IPS-18c (cell line): ENCODE results near the gene CRISPLD2.
"Not testable (repeated sequence)": the region's sequence is repeated elsewhere in the genome, so short reads cannot be mapped to it uniquely, and the experiment has no call there.

Experiments used
- H3K4me3 ChIP-seq: 2 replicates; pipeline ENCODE4 v1.7.0; 2013; ENCODE audit warnings: low read depth, mild to moderate bottlenecking, low read length, moderate library complexity; ENCODE audit not compliant: insufficient read depth
- H3K9me3 ChIP-seq: one replicate; pipeline ENCODE4 v1.6.1; 2013; ENCODE audit warnings: mild to moderate bottlenecking, low read length, moderate library complexity; ENCODE audit not compliant: control insufficient read depth, insufficient read depth

CRISPLD2 gene

DNA sequence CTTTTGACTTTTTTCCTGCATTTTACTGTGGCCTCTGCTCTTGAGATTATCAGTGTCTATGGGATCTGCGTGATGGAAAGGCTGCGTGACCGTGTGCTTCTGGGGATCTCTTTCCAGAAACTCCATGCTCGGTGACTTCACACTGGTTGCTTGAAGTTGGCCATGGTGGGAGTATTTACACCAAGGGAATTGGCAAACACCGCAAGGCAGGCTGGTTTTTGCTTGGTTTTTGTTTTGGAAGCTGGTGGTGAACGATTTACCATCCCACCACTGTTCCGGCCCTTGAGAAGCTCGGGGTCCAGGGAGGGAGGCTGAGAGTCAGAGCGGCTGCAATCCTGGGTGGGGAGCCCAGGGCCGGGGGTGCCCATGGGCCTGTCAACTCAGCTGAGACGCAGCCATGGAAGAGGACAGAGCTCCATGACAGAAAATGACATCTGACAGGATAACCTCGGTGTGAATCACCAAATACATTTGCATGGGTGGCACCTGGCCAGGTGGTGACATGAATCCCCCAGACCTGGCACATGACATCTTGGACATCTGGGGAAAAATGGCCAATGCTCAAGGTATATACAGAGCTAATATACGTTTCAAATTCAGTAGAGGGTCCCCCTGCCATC is 11.1 kb downstream of the CRISPLD2 start:
- H3K9me3 ChIP-seq = peaks cover 2% of the 10 kb centered on the region

DNA sequence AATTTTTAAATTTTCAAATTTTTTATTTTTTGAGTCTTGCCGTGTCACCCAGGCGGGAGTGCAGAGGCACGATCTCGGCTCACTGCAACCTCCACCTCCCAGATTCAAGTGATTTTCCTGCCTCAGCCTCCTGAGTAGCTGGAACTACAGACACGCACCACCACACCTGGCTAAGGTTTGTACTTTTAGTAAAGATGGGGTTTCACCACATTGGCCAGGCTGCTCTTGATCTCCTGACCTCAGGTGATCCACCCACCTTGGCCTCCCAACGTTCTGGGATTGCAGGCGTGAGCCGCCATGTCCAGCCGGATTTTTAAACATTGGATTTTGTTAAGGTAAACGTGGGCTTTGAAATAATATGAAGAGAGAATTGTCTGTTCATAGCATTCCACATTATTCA is 11.9 kb downstream of the CRISPLD2 start:
- H3K4me3 ChIP-seq, H3K9me3 ChIP-seq: not testable (repeated sequence)

More for the DNA sequence above, 11.1 kb downstream of the CRISPLD2 start:
- no peak overlapping the region for H3K4me3 ChIP-seq

DNA sequence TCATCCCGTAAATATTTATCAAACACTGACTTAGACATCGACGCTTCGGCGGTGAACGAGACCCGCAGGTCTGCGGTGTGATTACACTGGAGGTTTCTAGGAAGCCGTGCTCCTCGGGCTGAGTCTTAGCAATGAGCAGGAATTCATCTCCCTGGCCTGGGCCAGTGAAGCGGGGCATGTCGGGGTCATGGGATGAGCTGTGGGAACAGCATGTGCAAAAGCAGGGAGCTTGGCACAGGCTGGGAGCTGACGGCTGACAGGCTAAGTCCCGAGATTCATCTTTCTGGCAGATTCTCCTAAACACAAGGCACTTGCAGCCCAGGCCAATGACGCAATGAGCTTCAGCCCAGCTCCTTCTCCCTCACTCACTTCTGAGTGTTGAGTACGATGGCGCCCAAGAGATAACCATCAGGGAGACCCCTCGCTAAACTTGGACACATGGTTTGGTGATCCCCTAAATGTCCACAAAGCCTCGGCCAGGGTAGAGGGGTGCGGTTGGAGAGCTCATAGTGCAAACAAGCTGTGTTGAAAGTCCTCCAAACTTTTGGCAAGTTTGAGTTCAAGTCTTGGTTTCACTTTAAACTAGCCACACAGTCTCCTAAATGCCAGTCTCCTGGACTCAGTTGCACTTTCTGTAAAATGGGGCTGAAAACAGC is 12.8 kb downstream of the CRISPLD2 start:
- Histone ChIP-seq H3K4me3 (no peak overlapping the region), H3K9me3 (peaks cover 2% of the 10 kb centered on the region)

DNA sequence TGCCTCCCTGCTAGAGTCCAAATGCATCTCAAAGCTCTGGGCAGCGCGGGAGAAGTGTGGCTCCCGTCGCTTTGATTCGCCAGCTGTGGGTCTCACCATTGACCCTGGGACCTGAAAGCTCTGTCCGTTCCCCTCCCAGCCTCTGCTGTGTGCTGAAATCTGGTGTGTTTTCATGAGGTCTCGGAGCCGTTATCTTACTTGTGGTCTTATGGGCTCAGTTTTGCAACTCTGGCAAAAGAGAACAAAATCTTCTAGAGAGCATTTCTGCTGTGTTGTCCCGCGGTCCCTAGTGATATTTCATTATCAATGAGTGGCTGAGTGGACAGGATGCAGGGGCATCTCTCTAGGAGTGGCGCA is 13.3 kb downstream of the CRISPLD2 start:
- H3K4me3 ChIP-seq = no peak overlapping the region
- peaks cover 2% of the 10 kb centered on the region for H3K9me3 ChIP-seq

DNA sequence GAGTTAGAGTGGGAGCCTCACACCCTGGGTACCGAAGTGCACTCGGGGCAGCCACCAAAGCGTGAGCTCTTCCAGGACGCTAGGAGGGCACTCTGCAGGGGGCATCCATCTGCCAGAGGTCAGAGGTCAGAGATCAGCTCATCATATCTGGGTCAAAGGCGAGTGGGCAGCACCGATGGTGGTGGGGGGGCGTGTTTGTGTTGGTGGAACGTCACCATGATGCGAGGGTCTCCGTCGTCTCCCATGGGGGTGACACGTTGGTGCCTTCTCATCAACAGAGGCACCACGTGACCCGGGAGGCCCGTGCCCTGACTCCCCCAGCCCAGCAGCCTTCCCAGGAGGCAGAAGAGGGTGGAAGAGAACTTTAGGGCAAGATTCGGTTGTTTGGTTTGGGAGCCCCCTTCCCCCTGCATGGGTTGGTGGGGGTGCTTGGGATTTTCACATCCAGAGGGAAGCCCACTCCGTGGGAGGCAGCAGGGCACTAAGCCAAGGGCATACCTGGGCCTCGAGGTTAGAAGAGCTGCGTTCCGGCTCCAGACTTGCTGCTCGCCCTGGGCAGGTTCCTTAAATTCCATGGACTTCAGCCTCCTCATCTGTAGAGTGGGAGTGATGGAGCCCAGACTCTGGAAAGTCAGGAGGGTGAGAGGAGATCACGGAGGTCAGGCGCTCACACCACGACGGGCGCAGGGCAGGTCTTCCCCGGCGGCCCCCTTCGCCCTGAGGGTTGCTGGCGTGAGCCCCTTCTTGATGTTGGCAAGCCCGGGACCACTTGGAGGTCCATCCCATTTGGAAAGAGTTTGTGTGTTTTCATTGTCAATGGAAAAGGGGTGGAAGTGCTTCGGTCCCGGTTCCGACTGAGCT is 14.0 kb downstream of the CRISPLD2 start:
- no peak overlapping the region for H3K4me3 ChIP-seq

DNA sequence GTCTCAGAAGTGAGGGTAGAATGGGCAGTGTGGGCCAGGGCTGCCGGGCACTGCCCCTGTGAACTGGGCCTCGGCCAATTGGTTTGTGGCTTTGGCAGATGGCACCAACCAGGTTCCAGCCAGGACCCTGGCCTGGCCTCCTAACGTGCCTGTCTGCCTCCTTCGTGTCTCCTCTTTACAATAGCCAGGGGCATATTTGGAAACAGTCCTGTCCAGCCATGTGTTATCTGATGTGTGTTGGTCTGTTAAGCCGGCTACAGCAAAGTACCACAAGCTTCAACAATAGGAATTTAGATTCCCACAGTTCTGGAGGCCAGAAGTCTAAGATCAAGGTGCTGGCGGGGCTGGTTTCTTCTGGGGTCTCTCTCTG is 14.6 kb downstream of the CRISPLD2 start:
- Histone ChIP-seq H3K9me3 (peaks cover 2% of the 10 kb centered on the region), H3K4me3 (no peak overlapping the region)

More for the DNA sequence above, 14.0 kb downstream of the CRISPLD2 start:
- H3K9me3 ChIP-seq = peaks cover 2% of the 10 kb centered on the region

DNA sequence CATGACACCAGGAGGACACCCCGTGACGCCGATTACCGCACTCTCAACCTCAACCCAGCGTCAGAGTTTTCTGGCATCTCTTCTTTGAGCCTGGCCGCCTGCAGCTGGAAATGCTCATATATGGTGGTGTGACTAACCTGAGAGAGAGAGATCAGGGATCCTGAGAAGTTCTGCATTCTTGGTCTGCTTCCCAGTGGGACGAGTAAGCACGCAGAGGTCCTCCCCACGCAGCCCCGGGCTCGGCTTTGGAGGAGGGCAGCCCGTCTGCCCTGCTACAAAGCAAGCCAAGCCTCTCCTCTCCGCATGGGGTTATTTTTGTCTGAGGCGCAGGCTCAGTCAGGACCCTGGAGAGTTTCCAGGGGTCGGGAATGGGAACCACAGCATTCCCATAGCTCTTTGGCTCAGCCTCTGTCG is 16.5 kb downstream of the CRISPLD2 start:
- Histone ChIP-seq H3K9me3 (peaks cover 2% of the 10 kb centered on the region), H3K4me3 (no peak overlapping the region)

DNA sequence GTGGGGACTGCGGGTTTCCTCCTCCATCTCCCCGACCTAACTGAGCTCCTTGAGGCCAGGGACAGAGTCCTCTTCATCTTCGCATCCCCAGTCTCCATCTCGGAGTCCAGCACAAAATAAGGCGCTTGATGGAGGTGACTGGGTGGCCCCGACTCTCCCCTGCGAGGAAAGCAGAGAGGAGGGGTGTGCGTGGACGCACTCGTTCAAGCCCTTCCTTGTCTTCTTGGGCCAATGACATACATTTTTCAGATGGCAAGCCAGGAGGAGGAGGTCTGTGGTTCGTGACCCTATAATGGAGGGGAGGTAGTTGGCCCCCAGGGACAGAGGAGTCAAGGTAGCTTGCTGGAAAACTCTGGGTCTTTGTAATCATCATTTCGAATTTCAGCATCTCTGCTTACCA is 17.2 kb downstream of the CRISPLD2 start:
- H3K4me3 ChIP-seq = no peak overlapping the region
- peaks cover 2% of the 10 kb centered on the region for H3K9me3 ChIP-seq

DNA sequence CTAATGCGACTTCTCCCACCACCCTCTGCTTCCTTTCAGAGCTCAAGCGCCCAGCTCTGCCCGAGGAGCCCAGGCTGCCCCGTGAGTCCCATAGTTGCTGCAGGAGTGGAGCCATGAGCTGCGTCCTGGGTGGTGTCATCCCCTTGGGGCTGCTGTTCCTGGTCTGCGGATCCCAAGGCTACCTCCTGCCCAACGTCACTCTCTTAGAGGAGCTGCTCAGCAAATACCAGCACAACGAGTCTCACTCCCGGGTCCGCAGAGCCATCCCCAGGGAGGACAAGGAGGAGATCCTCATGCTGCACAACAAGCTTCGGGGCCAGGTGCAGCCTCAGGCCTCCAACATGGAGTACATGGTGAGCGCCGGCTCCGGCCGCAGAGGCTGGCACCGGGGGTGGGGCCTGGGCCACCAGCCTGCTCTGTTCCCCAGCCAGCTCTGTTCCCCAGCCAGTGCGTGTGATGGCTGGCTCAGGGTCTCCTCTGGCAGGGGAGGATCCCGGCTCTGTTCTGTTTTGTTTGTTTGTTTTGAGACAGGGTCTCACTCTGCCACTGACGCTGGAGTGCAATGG is 18.7 kb downstream of the CRISPLD2 start:
- H3K9me3 ChIP-seq = peaks cover 2% of the 10 kb centered on the region
- no peak overlapping the region for H3K4me3 ChIP-seq

DNA sequence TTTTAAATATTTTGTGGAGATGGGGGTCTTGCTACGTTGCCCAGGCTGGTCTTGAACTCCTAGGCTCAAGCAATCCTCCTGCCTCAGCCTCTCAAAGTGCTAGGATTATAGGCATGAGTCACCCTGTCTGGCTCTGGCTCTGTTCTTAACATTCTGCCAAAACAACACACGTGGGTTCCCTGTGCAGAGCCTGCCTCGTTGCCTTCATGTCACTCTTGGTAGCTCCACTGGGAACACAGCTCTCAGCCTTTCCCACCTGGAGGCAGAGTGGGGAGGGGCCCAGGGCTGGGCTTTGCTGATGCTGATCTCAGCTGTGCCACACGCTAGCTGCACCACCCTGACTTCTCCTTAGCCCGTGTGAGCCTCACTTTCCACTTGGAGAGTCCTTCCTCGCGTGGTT is 19.3 kb downstream of the CRISPLD2 start:
- no peak overlapping the region for H3K4me3 ChIP-seq
- H3K9me3 ChIP-seq = peaks cover 2% of the 10 kb centered on the region

DNA sequence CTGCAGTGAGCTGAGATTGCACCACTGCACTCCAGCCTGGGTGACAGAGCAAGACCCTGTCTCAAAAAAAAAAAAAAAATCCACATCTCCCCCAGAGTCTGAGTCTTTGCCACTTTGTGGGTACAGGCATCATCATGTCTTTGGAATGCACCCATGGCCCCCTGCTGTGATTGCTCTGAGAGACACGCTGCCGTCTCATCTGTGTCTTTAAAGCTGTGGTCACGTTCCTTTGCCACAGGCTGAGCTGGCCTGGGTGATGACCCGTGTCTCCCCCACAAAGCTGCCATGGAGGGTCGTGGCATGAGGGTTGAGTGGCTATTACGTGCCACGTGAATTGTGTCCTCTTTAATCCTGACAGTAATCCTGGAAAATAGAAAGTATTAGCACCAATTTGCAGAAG is 20.2 kb downstream of the CRISPLD2 start:
- H3K4me3 ChIP-seq = no peak overlapping the region

DNA sequence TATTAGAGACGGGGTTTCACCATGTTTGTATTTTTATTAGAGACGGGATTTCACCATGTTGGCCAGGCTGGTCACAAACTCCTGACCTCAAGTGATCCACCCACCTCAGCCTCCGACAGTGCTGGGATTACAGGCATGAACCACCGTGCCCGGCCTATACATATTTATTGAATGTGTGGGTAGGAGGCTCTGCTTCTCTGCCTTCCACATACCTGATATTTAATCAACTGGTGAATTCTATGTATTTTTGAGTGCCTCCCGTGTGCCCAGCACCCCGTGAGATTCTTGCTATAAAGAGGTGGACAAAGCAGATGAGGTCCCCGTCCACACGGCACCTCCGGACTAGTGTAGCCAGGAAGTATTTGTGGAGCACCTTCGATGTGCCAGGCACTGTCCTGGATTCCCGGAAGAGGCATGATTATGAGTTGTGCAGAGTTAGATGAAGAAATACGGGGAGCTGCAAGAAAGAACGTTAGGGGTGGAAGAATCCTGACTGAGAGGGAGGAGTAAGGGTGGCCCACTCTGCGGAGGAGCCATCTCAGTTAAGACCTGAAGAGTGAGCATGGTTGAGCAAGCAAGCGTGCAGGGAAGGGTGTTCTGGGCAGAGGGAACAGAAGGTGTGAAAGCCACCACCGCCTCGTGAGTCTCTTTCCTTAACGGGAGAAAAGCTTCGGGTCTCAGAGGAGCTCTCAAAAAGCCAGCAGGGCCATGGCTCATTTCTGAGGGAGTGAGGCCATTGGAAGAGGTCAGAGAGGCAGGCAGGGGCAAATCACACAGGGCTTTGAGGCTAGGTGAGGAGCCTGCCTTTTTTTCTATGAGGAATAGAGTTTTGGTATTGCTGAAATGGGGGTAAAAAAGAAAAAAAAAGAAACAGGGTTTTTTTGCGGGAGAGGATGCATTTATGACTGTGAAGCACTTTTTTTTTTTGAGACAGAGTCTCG is 21.2 kb downstream of the CRISPLD2 start:
- Histone ChIP-seq H3K4me3 (no peak overlapping the region; the same call in 1 of the 2 replicates), H3K9me3 (no peaks in the 10 kb centered on the region)

More for the DNA sequence above, 20.2 kb downstream of the CRISPLD2 start:
- H3K9me3 ChIP-seq = no peaks in the 10 kb centered on the region

DNA sequence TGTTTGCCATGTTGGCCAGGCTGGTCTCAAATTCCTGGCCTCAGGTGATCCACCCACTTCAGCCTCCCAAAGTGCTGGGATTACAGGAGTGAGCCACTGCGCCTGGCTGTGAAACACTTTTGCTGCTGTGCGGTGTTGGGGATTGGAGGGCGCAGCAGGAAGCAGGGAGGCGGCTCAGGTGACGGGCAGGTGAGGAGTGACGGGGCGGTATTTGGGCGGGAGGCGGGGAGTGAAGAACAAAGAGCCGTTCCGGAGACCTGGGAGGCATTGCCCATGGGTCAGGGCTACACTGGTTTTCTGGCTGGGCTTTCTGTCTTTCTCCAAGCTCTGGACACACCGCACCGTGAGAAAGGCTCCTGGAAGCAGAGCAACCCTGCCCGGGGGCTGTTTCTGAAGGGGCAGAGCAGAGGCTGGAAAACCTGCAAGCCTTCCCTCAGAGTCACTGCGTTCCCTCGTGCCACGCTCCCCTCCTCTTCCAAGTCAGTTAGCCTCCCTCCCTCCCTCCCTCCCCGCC is 22.1 kb downstream of the CRISPLD2 start:
- no peak overlapping the region; the same call in 1 of the 2 replicates for H3K4me3 ChIP-seq
- no peaks in the 10 kb centered on the region for H3K9me3 ChIP-seq

DNA sequence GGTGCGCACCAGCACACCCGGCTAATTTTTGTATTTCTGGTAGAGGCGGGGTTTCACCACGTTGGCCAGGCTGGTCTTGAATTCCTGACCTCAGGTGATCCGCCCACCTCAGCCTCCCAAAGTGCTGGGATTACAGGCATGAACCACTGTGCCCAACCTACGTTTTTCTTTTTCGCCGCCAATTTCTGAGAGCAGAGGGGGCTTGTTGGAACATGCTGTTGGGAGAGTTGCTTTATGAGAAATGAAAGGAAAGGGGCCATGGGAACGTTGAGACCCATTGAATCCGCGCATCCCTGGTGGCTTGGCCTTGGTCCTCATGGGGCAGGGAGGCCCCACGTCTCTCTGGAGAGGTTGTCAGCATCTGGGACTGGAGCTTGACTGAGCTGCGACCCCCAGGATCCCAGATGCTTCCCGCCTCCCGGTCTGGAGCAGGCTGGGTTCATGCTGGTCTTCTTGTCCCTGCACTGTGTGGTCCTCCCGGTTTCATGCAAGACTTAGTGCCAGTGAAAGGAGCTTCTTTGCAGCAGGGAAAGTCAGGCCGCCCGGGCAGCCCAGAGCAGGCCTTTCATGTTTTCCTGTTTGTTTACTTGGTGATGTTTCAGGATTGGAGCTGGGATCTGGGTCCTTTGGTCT is 22.8 kb downstream of the CRISPLD2 start:
- no peak overlapping the region; the same call in 1 of the 2 replicates for H3K4me3 ChIP-seq

DNA sequence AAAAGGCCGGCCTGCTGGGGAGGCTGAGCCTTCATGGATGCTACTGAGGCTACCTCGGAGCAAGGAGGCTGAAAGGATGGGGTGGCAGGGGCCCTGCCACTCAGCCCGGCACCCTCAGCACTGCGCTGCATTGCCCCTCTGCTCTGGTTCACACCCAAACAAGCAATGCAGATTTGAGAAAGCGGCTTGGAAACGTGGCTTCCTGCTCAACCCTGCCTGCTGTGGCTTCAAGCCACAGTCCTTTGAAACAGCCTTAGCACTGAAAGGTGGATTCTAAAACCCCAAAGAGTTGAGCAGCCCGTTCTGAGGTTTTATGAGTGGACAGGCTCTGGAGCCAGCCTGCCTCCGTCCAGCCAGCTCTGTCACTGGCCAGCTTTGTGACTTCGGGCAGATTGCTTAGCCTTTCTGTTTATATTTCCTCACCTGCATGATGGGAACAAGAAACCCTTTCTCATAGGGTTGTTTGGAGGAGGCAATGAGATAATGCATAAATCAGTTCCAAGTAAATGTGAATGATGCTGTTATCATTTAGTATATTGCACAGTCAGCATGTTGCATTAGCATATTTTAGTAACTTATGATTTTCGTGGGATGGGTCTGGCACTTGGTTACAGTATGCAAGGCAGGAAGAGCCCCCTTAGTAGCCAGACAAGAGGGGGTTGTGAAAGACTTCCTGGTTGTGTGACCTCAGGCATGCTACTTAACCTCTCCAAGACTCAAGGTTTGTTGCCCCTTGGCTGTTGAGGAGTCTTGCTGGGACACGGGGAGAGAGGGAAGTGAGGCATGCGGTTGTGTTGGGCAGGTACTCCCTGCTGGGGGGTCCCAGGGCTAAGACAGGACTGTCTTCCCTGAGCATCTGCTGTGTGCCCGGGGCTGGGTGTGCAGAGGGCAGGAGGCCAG is 23.6 kb downstream of the CRISPLD2 start:
- H3K4me3 ChIP-seq = no peak overlapping the region

More for the DNA sequence above, 22.8 kb downstream of the CRISPLD2 start:
- no peaks in the 10 kb centered on the region for H3K9me3 ChIP-seq

More for the DNA sequence above, 23.6 kb downstream of the CRISPLD2 start:
- no peaks in the 10 kb centered on the region for H3K9me3 ChIP-seq
